H1 (cell line): ENCODE results near the gene SMARCB1. TPM values are rescaled to one million over a fixed set of nuclear protein-coding genes. Genes with fewer than 3 reads are reported as not detected.

Source experiments
- CTCF ChIA-PET: fragments of 300-600 bp; sonication (Branson Sonifier 250); formaldehyde crosslinking; loops from one replicate; lab custom pipeline; 2021; ENCODE audit not compliant: partially characterized antibody; lab: Charles Lee
- POLR2A ChIA-PET: fragments of 300-600 bp; sonication (Branson Sonifier 250); formaldehyde crosslinking; loops from one replicate; lab custom pipeline; 2021; ENCODE audit warnings: inconsistent platforms; ENCODE audit not compliant: partially characterized antibody; lab: Charles Lee
- DNase-seq, 2 experiments: peaks; one replicate each; pipeline versions ENCODE4 v3.0.0 to v3.0.0-alpha.2; 2010 to 2022; ENCODE audit warnings: low spot score in 2 of 2, low read depth in 1 of 2, mixed read lengths in 1 of 2
- FAIRE-seq: peaks from 2 replicates; lab custom pipeline; 2011; peaks lifted over from hg19 to GRCh38; lab: Jason Lieb, UNC
- H2AFZ ChIP-seq: 2 replicates; pipeline ENCODE4 v1.8.1; 2012; ENCODE audit warnings: low read length, inconsistent platforms
- H2AK5ac ChIP-seq: 2 replicates; pipeline ENCODE4 v1.6.1; 2013; ENCODE audit warnings: low read depth, low read length
- H2BK120ac ChIP-seq: replicated peaks from 2 replicates; pipeline ENCODE3; 2013; ENCODE audit warnings: low read depth, low read length, inconsistent platforms
- H2BK12ac ChIP-seq: 2 replicates; pipeline ENCODE4 v1.6.1; 2013; ENCODE audit warnings: low read depth, low read length
- H2BK15ac ChIP-seq: 2 replicates; pipeline ENCODE4 v1.6.1; 2013; ENCODE audit warnings: low read length
- H2BK20ac ChIP-seq: 2 replicates; pipeline ENCODE4 v1.6.1; 2013; ENCODE audit warnings: low read length
- H2BK5ac ChIP-seq: 2 replicates; pipeline ENCODE4 v1.6.1; 2013; ENCODE audit warnings: low read depth, low read length
- H3K14ac ChIP-seq: 2 replicates; pipeline ENCODE4 v1.6.1; 2013; ENCODE audit warnings: inconsistent platforms; ENCODE audit not compliant: insufficient read length
- H3K18ac ChIP-seq: 2 replicates; pipeline ENCODE4 v1.6.1; 2013; ENCODE audit warnings: low read length; ENCODE audit errors: extremely low read depth
- H3K23ac ChIP-seq: 2 replicates; pipeline ENCODE4 v1.6.1; 2013; ENCODE audit warnings: inconsistent platforms; ENCODE audit not compliant: insufficient read length
- H3K23me2 ChIP-seq: 2 replicates; pipeline ENCODE4 v1.6.1; 2013; ENCODE audit warnings: low read depth, low read length
- H3K27ac ChIP-seq: 2 replicates; pipeline ENCODE4 v1.6.1; 2011; ENCODE audit warnings: low read depth, low read length, inconsistent platforms
- H3K27me3 ChIP-seq, 4 experiments: replicated peaks in 1 of 4; 1 replicate in 1 of 4; 2 replicates in 3 of 4; pipeline versions ENCODE4 v1.6.1 to v1.8.1; 2011 to 2013; ENCODE audit warnings: low read length in 3 of 4, mild to moderate bottlenecking in 3 of 4, inconsistent platforms in 2 of 4, mixed read lengths in 2 of 4, moderate library complexity in 1 of 4; ENCODE audit not compliant: control insufficient read depth in 3 of 4, insufficient read depth in 3 of 4; ENCODE audit errors: extremely low read depth in 1 of 4
- H3K36me3 ChIP-seq, 4 experiments: 2 replicates each; pipeline versions ENCODE4 v1.6.1 to v1.8.1; 2011 to 2013; ENCODE audit warnings: mild to moderate bottlenecking in 4 of 4, low read length in 3 of 4, moderate library complexity in 2 of 4, control low read depth in 1 of 4, inconsistent platforms in 1 of 4; ENCODE audit not compliant: insufficient read depth in 4 of 4, control insufficient read depth in 2 of 4
- H3K4ac ChIP-seq: replicated peaks from 2 replicates; pipeline ENCODE3; 2013; ENCODE audit warnings: low read length, low read depth, mixed read lengths, inconsistent platforms; ENCODE audit not compliant: insufficient read length
- H3K4me1 ChIP-seq, 4 experiments: replicated peaks in 1 of 4; 1 replicate in 1 of 4; 2 replicates in 3 of 4; pipeline versions ENCODE4 v1.6.1 to v1.8.1; 2011 to 2013; ENCODE audit warnings: low read length in 3 of 4, inconsistent platforms in 2 of 4, mixed read lengths in 1 of 4; ENCODE audit not compliant: insufficient read depth in 4 of 4, control insufficient read depth in 3 of 4
- H3K4me2 ChIP-seq, 2 experiments: 2 replicates each; pipeline versions ENCODE4 v1.6.1 to v1.8.1; 2011 to 2013; ENCODE audit warnings: low read depth in 2 of 2, low read length in 2 of 2, control low read depth in 1 of 2, inconsistent platforms in 1 of 2, mild to moderate bottlenecking in 1 of 2; ENCODE audit not compliant: insufficient read depth in 1 of 2
- H3K4me3 ChIP-seq, 4 experiments: fragments of 200-600, 300-600 bp in 1 of 4; sonication (generic), shearing (Covaris generic), sonication (Bioruptor Twin) in 1 of 4; 2 replicates each; pipeline versions ENCODE4 v1.5.1 to v1.8.1; 2011 to 2016; ENCODE audit warnings: low read length in 4 of 4, low read depth in 3 of 4, control low read depth in 2 of 4, inconsistent platforms in 2 of 4, mild to moderate bottlenecking in 2 of 4, mixed read lengths in 1 of 4, moderate library complexity in 1 of 4; ENCODE audit not compliant: insufficient read depth in 2 of 4; ENCODE audit errors: extremely low read depth in 1 of 4
- H3K56ac ChIP-seq: replicated peaks from 2 replicates; pipeline ENCODE3; 2013; ENCODE audit warnings: low read depth, mild to moderate bottlenecking, mixed read lengths, low read length, inconsistent platforms; ENCODE audit not compliant: insufficient read length
- H3K79me1 ChIP-seq: 2 replicates; pipeline ENCODE4 v1.6.1; 2013; ENCODE audit warnings: low read depth, low read length, control low read depth
- H3K79me2 ChIP-seq, 2 experiments: 2 replicates each; pipeline versions ENCODE4 v1.6.1 to v1.8.1; 2012 to 2013; ENCODE audit warnings: low read length in 2 of 2, mild to moderate bottlenecking in 2 of 2, inconsistent platforms in 1 of 2; ENCODE audit not compliant: insufficient read depth in 2 of 2, control insufficient read depth in 1 of 2
- H3K9ac ChIP-seq, 4 experiments: replicated peaks in 1 of 4; 1 replicate in 1 of 4; 2 replicates in 3 of 4; pipeline versions ENCODE4 v1.6.1 to v1.8.1; 2011 to 2013; ENCODE audit warnings: low read depth in 3 of 4, low read length in 3 of 4, control low read depth in 2 of 4, mild to moderate bottlenecking in 2 of 4, moderate library complexity in 2 of 4, inconsistent platforms in 1 of 4; ENCODE audit errors: extremely low read depth in 1 of 4
- H3K9me3 ChIP-seq, 2 experiments: 2 replicates each; pipeline versions ENCODE4 v1.6.1 to v1.8.1; 2012 to 2013; ENCODE audit warnings: mild to moderate bottlenecking in 2 of 2, moderate library complexity in 2 of 2, control low read depth in 1 of 2, inconsistent platforms in 1 of 2, low read depth in 1 of 2, low read length in 1 of 2, mixed read lengths in 1 of 2; ENCODE audit not compliant: insufficient read depth in 2 of 2
- H4K20me1 ChIP-seq, 2 experiments: replicated peaks in 1 of 2; 2 replicates each; pipeline versions ENCODE3 to v1.8.1; 2011 to 2013; ENCODE audit warnings: inconsistent platforms in 2 of 2, low read length in 2 of 2, mild to moderate bottlenecking in 1 of 2; ENCODE audit not compliant: insufficient read depth in 2 of 2, control insufficient read depth in 1 of 2
- H4K5ac ChIP-seq: 2 replicates; pipeline ENCODE4 v1.6.1; 2013; ENCODE audit warnings: low read length, low read depth, mixed read lengths, inconsistent platforms; ENCODE audit not compliant: insufficient read length
- H4K8ac ChIP-seq: 2 replicates; pipeline ENCODE4 v1.8.0; 2013; ENCODE audit warnings: mild to moderate bottlenecking, moderate library complexity, low read length, inconsistent platforms; ENCODE audit not compliant: insufficient read depth; ENCODE audit errors: extremely low read depth
- H4K91ac ChIP-seq: replicated peaks from 2 replicates; pipeline ENCODE3; 2013; ENCODE audit warnings: low read length, mixed read lengths, inconsistent platforms; ENCODE audit not compliant: insufficient read length
- CHD1 ChIP-seq: IDR thresholded peaks from 2 replicates; pipeline ENCODE4 v1.6.1; 2012; ENCODE audit warnings: low read depth, low read length, improper control_type of control experiment
- EGR1 ChIP-seq: IDR thresholded peaks from 2 replicates; pipeline ENCODE4 v1.6.1; 2011; ENCODE audit warnings: low read depth, low read length, borderline replicate concordance
- EZH2 ChIP-seq: fragments of 200-600 bp; sonication (generic); IDR thresholded peaks from 2 replicates; pipeline ENCODE4 v1.7.1; 2012; ENCODE audit warnings: low read depth, mild to moderate bottlenecking, moderate library complexity, low read length, inconsistent platforms; ENCODE audit not compliant: severe bottlenecking
- NANOG ChIP-seq: IDR thresholded peaks from 2 replicates; pipeline ENCODE4 v1.6.1; 2011; ENCODE audit warnings: low read length, low read depth, mild to moderate bottlenecking, inconsistent platforms; ENCODE audit not compliant: insufficient read depth, poor library complexity, severe bottlenecking
- POLR2AphosphoS5 ChIP-seq: IDR thresholded peaks from 2 replicates; pipeline ENCODE4 v1.6.1; 2011; ENCODE audit warnings: low read depth, low read length
- RXRA ChIP-seq: IDR thresholded peaks from 2 replicates; pipeline ENCODE4 v1.6.1; 2011; ENCODE audit warnings: low read depth, mild to moderate bottlenecking, low read length, moderate library complexity; ENCODE audit not compliant: insufficient read depth
- SIRT6 ChIP-seq: IDR thresholded peaks from one replicate; pipeline ENCODE4 v1.7.1; 2012; ENCODE audit warnings: low read length, inconsistent platforms
- SP2 ChIP-seq: IDR thresholded peaks from 2 replicates; pipeline ENCODE4 v1.6.1; 2012; ENCODE audit warnings: mild to moderate bottlenecking, low read length, inconsistent platforms
- SP4 ChIP-seq: IDR thresholded peaks from 2 replicates; pipeline ENCODE4 v1.6.1; 2012; ENCODE audit warnings: low read length, inconsistent platforms
- TBP ChIP-seq: IDR thresholded peaks from 2 replicates; pipeline ENCODE4 v1.6.1; 2011; ENCODE audit warnings: low read depth, low read length, improper control_type of control experiment
- TEAD4 ChIP-seq: IDR thresholded peaks from 2 replicates; pipeline ENCODE4 v1.6.1; 2012; ENCODE audit warnings: low read depth, low read length, inconsistent platforms, mixed read lengths
- WGBS, 2 experiments: shearing (Covaris generic) in 1 of 2; methylation state at CpG; one replicate each; pipeline versions ENCODE4 v1.1.6 to v1.1.7; 2013 to 2015; ENCODE audit warnings: low lambda C conversion rate in 2 of 2, mixed read lengths in 2 of 2, inconsistent platforms in 1 of 2, low coverage in 1 of 2, missing lambda C conversion rate in 1 of 2; ENCODE audit not compliant: insufficient replicate concordance in 2 of 2, insufficient coverage in 1 of 2, insufficient read length in 1 of 2; ENCODE audit errors: extremely low coverage in 1 of 2, missing lambda C conversion rate in 1 of 2; 5-methylcytosine and 5-hydroxymethylcytosine counted together
- polyA plus RNA-seq, 7 experiments: library from polyadenylated mRNA; depleted of rRNA in 3 of 7; stranded (reverse) in 5 of 7; unstranded in 2 of 7; fragments of >200 nt in 5 of 7; fragments of 200-250 nt in 2 of 7; gene quantifications; 1 replicate in 5 of 7; 2 replicates in 1 of 7; 4 replicates in 1 of 7; pipeline versions ENCODE4 v1.2.1 to v1.2.3, GENCODE V29; 2011 to 2013; ENCODE audit warnings: missing spikeins in 2 of 7, mixed read lengths in 2 of 7
- total RNA-seq: library from RNA; stranded (reverse); fragmentation: NEBNext Ultra II Directional; extraction: Animal tissue kit (Norgen Biotek cat#: 25700); gene quantifications from 2 replicates; pipeline ENCODE4 v1.2.1, GENCODE V29; 2021
- TF ChIP-seq, protein P1 (sequence below), 3 experiments: IDR thresholded peaks; 1 replicate in 2 of 3; 2 replicates in 1 of 3; pipeline versions ENCODE4 v1.5.1 to v1.6.1; 2011; ENCODE audit warnings: low read length in 3 of 3, mild to moderate bottlenecking in 3 of 3, inconsistent platforms in 2 of 3, low read depth in 1 of 3, moderate library complexity in 1 of 3; ENCODE audit not compliant: insufficient read depth in 1 of 3; ENCODE audit errors: control extremely low read depth in 1 of 3
- TF ChIP-seq, protein P2 (sequence below): IDR thresholded peaks from 2 replicates; pipeline ENCODE4 v1.6.1; 2012; ENCODE audit warnings: inconsistent platforms

SMARCB1 gene
- total and polyA plus RNA-seq, 2 of the 8 experiments (the other 6 are each of a cell fraction or from before 2014, with no cell fraction given): 116 to 145 TPM

DNA sequence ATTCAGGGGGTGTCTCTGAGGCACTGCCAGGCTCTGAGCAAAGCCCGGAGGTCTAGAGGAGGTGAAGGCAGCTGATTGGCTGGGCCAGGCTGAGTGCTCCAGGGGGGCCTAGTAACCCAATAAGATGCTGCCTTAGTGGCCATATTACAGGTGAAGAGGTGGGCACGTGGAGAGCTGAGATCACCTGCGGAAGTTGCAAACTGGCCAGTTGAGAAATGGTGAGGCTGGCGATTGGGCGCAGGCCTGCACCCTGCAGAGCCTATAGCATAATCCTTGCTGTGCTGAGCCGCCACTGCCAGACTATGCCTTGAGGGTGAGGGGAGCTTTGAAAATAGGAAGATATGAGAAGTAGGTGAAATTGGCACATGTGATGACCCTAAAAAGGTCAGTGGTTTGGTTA lies 30.4 kb downstream of the SMARCB1 start:
- H3K36me3 ChIP-seq: peaks cover 5 to 50% (median 18%) of the 10 kb centered on the region in 4 experiments; a peak in 7 of 8 replicates
- no peaks in the 10 kb centered on the region for H3K9me3 ChIP-seq
- TF ChIP-seq, protein P1, sequence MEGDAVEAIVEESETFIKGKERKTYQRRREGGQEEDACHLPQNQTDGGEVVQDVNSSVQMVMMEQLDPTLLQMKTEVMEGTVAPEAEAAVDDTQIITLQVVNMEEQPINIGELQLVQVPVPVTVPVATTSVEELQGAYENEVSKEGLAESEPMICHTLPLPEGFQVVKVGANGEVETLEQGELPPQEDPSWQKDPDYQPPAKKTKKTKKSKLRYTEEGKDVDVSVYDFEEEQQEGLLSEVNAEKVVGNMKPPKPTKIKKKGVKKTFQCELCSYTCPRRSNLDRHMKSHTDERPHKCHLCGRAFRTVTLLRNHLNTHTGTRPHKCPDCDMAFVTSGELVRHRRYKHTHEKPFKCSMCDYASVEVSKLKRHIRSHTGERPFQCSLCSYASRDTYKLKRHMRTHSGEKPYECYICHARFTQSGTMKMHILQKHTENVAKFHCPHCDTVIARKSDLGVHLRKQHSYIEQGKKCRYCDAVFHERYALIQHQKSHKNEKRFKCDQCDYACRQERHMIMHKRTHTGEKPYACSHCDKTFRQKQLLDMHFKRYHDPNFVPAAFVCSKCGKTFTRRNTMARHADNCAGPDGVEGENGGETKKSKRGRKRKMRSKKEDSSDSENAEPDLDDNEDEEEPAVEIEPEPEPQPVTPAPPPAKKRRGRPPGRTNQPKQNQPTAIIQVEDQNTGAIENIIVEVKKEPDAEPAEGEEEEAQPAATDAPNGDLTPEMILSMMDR (IDR thresholded peaks at IDR 0.05; ENCODE audit: control extremely low read depth in 1 of 3, insufficient read depth in 1 of 3, low read depth in 1 of 3, low read length in 3 of 3): no peak
- TF ChIP-seq SIRT6 (no peak), POLR2AphosphoS5 (no peak), SP2 (no peak), EZH2 (no peak), CHD1 (no peak), TEAD4 (no peak), TBP (no peak), RXRA (no peak), EGR1 (no peak), SP4 (no peak), NANOG (no peak)
- TF ChIP-seq, protein P2, sequence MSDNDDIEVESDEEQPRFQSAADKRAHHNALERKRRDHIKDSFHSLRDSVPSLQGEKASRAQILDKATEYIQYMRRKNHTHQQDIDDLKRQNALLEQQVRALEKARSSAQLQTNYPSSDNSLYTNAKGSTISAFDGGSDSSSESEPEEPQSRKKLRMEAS: no peak

More for the DNA sequence above, 30.4 kb downstream of the SMARCB1 start:
- no peaks in the 10 kb centered on the region for H3K79me2 ChIP-seq
- H4K20me1 ChIP-seq: peaks cover 0 to 4% of the 10 kb centered on the region in 2 experiments
- no peak overlapping the region for H2BK120ac ChIP-seq
- no peak overlapping the region for H4K8ac ChIP-seq
- DNase-seq: no peak
- H2BK5ac ChIP-seq: no peak overlapping the region
- no peak overlapping the region for H3K23ac ChIP-seq
- H3K4me3 ChIP-seq: no peak overlapping the region
- H3K4me2 ChIP-seq: no peak overlapping the region
- H3K14ac ChIP-seq: no peak overlapping the region
- ChIA-PET POLR2A (interaction anchor here (0.8 to 1.3 kb wide), 2 partner anchors 8 to 19 kb away, joined by 3 read pairs; no protein-coding TSS in a partner anchor), CTCF (no interaction called here)
- no peak for FAIRE-seq
- no peak overlapping the region for H2AFZ ChIP-seq
- no peak overlapping the region for H2BK12ac ChIP-seq
- H3K18ac ChIP-seq: no peak overlapping the region
- H2BK20ac ChIP-seq: no peak overlapping the region
- H3K27me3 ChIP-seq: no peaks in the 10 kb centered on the region
- H3K56ac ChIP-seq: no peak overlapping the region
- H4K5ac ChIP-seq: no peak overlapping the region
- no peak overlapping the region for H3K27ac ChIP-seq
- H4K91ac ChIP-seq: no peak overlapping the region
- H2BK15ac ChIP-seq: no peak overlapping the region
- no peak overlapping the region for H2AK5ac ChIP-seq
- WGBS, 2 experiments: 91% methylated on average over 6 of the region's 6 CpGs; no CpG with 5 or more reads in 1 of the 2 experiments
- no peaks in the 10 kb centered on the region for H3K79me1 ChIP-seq
- no peaks in the 10 kb centered on the region for H3K23me2 ChIP-seq
- no peak overlapping the region for H3K4ac ChIP-seq
- no peaks in the 10 kb centered on the region for H3K4me1 ChIP-seq
- H3K9ac ChIP-seq: no peak overlapping the region
